SK-N-SH (cell line): ENCODE results near the gene NR6A1. TPM values are rescaled to one million over a fixed set of nuclear protein-coding genes. Genes with fewer than 3 reads are reported as not detected.

Source experiments
- CTCF ChIA-PET: fragments of 300-600, 350-600 bp; formaldehyde crosslinking; extraction: SDS; loops from one replicate; lab custom pipeline; 2021; lab: Yijun Ruan, JAX
- POLR2A ChIA-PET: fragments of 350-600 bp; sonication (Branson Sonifier 250); formaldehyde crosslinking; extraction: SDS; loops from one replicate; lab custom pipeline; 2020; ENCODE audit warnings: antibody characterized with exemption, inconsistent platforms; lab: Yijun Ruan, JAX
- DNase-seq: peaks from one replicate; pipeline ENCODE4 v3.0.0; 2012
- H2AFZ ChIP-seq: fragments of 200-600 bp; sonication (generic); 2 replicates; pipeline ENCODE4 v1.8.1; 2016; ENCODE audit warnings: antibody characterized with exemption, mild to moderate bottlenecking, low read depth
- H3F3A ChIP-seq: fragments of 200-600 bp; sonication (generic); replicated peaks from 2 replicates; pipeline ENCODE3; 2016; ENCODE audit warnings: antibody characterized with exemption, mild to moderate bottlenecking; ENCODE audit not compliant: insufficient read depth
- H3K27ac ChIP-seq, 2 experiments: fragments of 200-500 bp in 1 of 2; fragments of 200-600 bp in 1 of 2; sonication (Bioruptor generic) in 1 of 2; sonication (generic), shearing (Covaris generic) in 1 of 2; 2 replicates each; pipeline versions ENCODE4 v1.5.1 to v1.6.1; 2014 to 2016; ENCODE audit warnings: low read depth in 2 of 2, inconsistent platforms in 1 of 2, low read length in 1 of 2, mild to moderate bottlenecking in 1 of 2, mixed read lengths in 1 of 2
- H3K27me3 ChIP-seq: fragments of 200-600 bp; sonication (generic), shearing (Covaris generic); 2 replicates; pipeline ENCODE4 v1.6.1; 2016; ENCODE audit warnings: mixed run types; ENCODE audit not compliant: insufficient read depth
- H3K36me3 ChIP-seq, 2 experiments: fragments of 200-500 bp in 1 of 2; fragments of 200-600 bp in 1 of 2; sonication (Bioruptor generic) in 1 of 2; sonication (generic) in 1 of 2; replicated peaks in 1 of 2; 2 replicates each; pipeline versions ENCODE3 to v1.5.1; 2014 to 2016; ENCODE audit warnings: low read length in 1 of 2, mild to moderate bottlenecking in 1 of 2; ENCODE audit not compliant: insufficient read depth in 2 of 2, control insufficient read depth in 1 of 2
- H3K4me1 ChIP-seq, 2 experiments: fragments of 200-500 bp in 1 of 2; fragments of 200-600 bp in 1 of 2; sonication (Bioruptor generic) in 1 of 2; sonication (generic), shearing (Covaris generic) in 1 of 2; 2 replicates each; pipeline versions ENCODE4 v1.5.1 to v1.6.1; 2014 to 2016; ENCODE audit warnings: low read depth in 1 of 2, low read length in 1 of 2, mixed run types in 1 of 2; ENCODE audit not compliant: insufficient read depth in 2 of 2, control insufficient read depth in 1 of 2
- H3K4me2 ChIP-seq: fragments of 200-600 bp; sonication (generic), shearing (Covaris generic); 2 replicates; pipeline ENCODE4 v1.6.1; 2017; ENCODE audit warnings: mixed run types
- H3K4me3 ChIP-seq, 2 experiments: fragments of 200-500 bp in 1 of 2; fragments of 200-600 bp in 1 of 2; sonication (Bioruptor generic) in 1 of 2; sonication (generic), shearing (Covaris generic) in 1 of 2; 2 replicates each; pipeline versions ENCODE4 v1.5.1 to v1.8.1; 2014 to 2016; ENCODE audit warnings: low read depth in 2 of 2, inconsistent platforms in 1 of 2, low read length in 1 of 2, mild to moderate bottlenecking in 1 of 2, mixed read lengths in 1 of 2, moderate library complexity in 1 of 2
- H3K79me2 ChIP-seq: fragments of 200-600 bp; sonication (generic); 2 replicates; pipeline ENCODE4 v1.8.1; 2017; ENCODE audit warnings: mild to moderate bottlenecking; ENCODE audit not compliant: insufficient read depth
- H3K9ac ChIP-seq: fragments of 200-600 bp; sonication (generic); 2 replicates; pipeline ENCODE4 v1.6.1; 2017; ENCODE audit warnings: mixed run types
- H3K9me2 ChIP-seq: fragments of 200-600 bp; sonication (generic); 2 replicates; pipeline ENCODE4 v1.6.1; 2017; ENCODE audit warnings: mixed run types
- H3K9me3 ChIP-seq: fragments of 200-600 bp; sonication (generic); 2 replicates; pipeline ENCODE4 v1.6.1; 2017; ENCODE audit warnings: mixed run types, mild to moderate bottlenecking, moderate library complexity
- H4K20me1 ChIP-seq: fragments of 200-600 bp; sonication (generic); 2 replicates; pipeline ENCODE4 v1.6.1; 2017; ENCODE audit warnings: mild to moderate bottlenecking, mixed run types; ENCODE audit not compliant: insufficient read depth
- CHD2 ChIP-seq: fragments of 150-350 bp; IDR thresholded peaks from 2 replicates; pipeline ENCODE4 v1.6.1; 2018; ENCODE audit warnings: low read length; ENCODE audit not compliant: partially characterized antibody
- EP300 ChIP-seq, 2 experiments: IDR thresholded peaks; 2 replicates each; pipeline versions ENCODE4 v1.4.0 to v1.6.1; 2012; ENCODE audit warnings: borderline replicate concordance in 1 of 2, low read depth in 1 of 2, low read length in 1 of 2
- FOXJ3 ChIP-seq: sonication (generic); formaldehyde crosslinking; IDR thresholded peaks from 2 replicates; pipeline ENCODE4 v1.5.1; 2020; ENCODE audit warnings: mild to moderate bottlenecking, missing genetic modification reagents
- GABPA ChIP-seq: IDR thresholded peaks from 2 replicates; pipeline ENCODE4 v1.4.0; 2012; ENCODE audit warnings: low read depth, mild to moderate bottlenecking
- MEF2A ChIP-seq: IDR thresholded peaks from 2 replicates; pipeline ENCODE4 v1.4.0; 2012; ENCODE audit warnings: low read depth, borderline replicate concordance
- NRF1 ChIP-seq: IDR thresholded peaks from 2 replicates; pipeline ENCODE4 v1.6.1; 2012; ENCODE audit warnings: low read depth, mild to moderate bottlenecking, low read length
- POLR2AphosphoS5 ChIP-seq: IDR thresholded peaks from 2 replicates; pipeline ENCODE4 v1.6.1; 2012; ENCODE audit warnings: low read depth, low read length
- RAD21 ChIP-seq: IDR thresholded peaks from 2 replicates; pipeline ENCODE4 v1.6.1; 2012; ENCODE audit warnings: mild to moderate bottlenecking, low read length
- RFX5 ChIP-seq: IDR thresholded peaks from 2 replicates; pipeline ENCODE4 v1.6.1; 2012; ENCODE audit warnings: mild to moderate bottlenecking, improper control_type of control experiment, low read length
- TEAD4 ChIP-seq: IDR thresholded peaks from 2 replicates; pipeline ENCODE4 v1.4.0; 2012; ENCODE audit warnings: mild to moderate bottlenecking, borderline replicate concordance; ENCODE audit not compliant: insufficient read depth
- WGBS: methylation state at CpG from one replicate; pipeline ENCODE4 v1.1.6; 2017; ENCODE audit warnings: low lambda C conversion rate; 5-methylcytosine and 5-hydroxymethylcytosine counted together
- polyA plus RNA-seq, 3 experiments: library from polyadenylated mRNA; depleted of rRNA; stranded (reverse); fragments of >200 nt; gene quantifications; 2 replicates each; pipeline ENCODE4 v1.2.3, GENCODE V29; 2012
- TF ChIP-seq, protein P1 (sequence below): IDR thresholded peaks from 2 replicates; pipeline ENCODE4 v1.6.1; 2012; ENCODE audit warnings: mild to moderate bottlenecking, low read depth, low read length, moderate library complexity
- TF ChIP-seq, protein P2 (sequence below): IDR thresholded peaks from 2 replicates; pipeline ENCODE4 v1.4.0; 2012; ENCODE audit warnings: low read depth
- TF ChIP-seq, protein P3 (sequence below): fragments of 200-600 bp; sonication (generic); IDR thresholded peaks from 2 replicates; pipeline ENCODE4 v1.6.1; 2017; ENCODE audit warnings: antibody characterized with exemption, mild to moderate bottlenecking, moderate library complexity

NR6A1 gene
- polyA plus RNA-seq, 1 of the 3 experiments (the other 2 are of a cell fraction) = 1.2 TPM

DNA sequence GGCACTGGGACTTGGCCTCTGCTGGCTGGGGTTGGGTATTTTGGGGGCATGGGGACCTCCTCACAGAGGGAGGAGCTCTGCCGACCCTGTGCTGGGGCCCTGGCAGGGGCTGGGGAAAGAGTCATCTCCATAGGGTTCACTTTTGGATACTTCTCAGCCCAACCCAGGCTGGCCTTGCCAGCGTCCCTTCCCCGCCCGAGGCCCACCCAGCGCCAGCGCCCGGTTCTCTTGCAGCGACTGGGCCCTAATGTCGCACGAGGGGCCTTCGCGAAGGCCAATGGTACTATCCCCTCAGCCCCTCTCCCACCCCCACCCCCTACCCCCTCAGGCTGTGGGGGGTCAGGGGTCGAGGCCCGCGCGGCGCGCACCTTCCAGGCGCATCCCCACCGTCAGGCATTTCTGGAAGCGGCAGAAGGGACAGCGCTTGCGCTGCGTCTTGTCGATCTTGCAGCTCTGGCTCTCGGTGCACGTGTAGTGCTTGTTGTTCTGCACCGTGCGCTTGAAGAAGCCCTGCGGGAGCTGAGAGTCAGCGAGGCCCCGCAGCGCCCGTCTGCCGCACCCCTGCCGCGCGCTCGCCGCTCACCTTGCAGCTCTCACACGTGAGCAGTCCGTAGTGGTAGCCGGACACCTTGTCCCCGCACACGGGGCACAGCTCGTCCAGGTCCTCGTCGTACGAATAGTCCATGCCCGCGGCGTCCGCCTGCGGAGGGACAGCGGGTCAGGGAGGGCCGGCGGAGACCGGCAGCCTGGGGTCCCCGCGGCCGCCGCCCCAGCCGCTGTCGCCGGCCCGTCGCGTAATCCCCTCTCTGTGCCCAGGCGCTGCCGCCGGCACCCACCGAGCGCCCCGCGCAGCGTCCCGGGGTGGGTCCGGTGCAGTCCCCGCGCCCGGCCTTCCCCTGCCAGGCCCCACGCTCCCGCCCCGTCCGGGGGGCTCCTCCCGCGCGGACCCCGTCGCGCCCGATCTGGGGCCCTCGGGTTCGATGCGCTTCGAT lies 268.1 kb downstream of the NR6A1 start:
- H3K79me2 ChIP-seq = no peaks in the 10 kb centered on the region
- H3K27ac ChIP-seq = no peak overlapping the region
- no peak overlapping the region for H3K4me3 ChIP-seq
- no peaks in the 10 kb centered on the region; a peak in 1 of 4 replicates for H3K4me1 ChIP-seq
- H2AFZ ChIP-seq = no peak overlapping the region
- POLR2A ChIA-PET = no interaction called here
- CTCF ChIA-PET = interaction anchor here (0.9 to 4.1 kb wide), 4 partner anchors 9 to 49 kb away, joined by 3 to 19 read pairs (median 8); no protein-coding TSS in a partner anchor
- peaks cover 51% of the 10 kb centered on the region for H3K27me3 ChIP-seq
- H3K9ac ChIP-seq = no peak overlapping the region
- no peak overlapping the region for H3K4me2 ChIP-seq
- no peaks in the 10 kb centered on the region for H3K36me3 ChIP-seq
- DNase-seq = peak; percentile 64
- TF ChIP-seq RFX5 (no peak), POLR2AphosphoS5 (no peak), FOXJ3 (CRISPR knock-in tag) (no peak), CHD2 (no peak), MEF2A (no peak), RAD21 (no peak), TEAD4 (no peak)
- TF ChIP-seq, protein P1, sequence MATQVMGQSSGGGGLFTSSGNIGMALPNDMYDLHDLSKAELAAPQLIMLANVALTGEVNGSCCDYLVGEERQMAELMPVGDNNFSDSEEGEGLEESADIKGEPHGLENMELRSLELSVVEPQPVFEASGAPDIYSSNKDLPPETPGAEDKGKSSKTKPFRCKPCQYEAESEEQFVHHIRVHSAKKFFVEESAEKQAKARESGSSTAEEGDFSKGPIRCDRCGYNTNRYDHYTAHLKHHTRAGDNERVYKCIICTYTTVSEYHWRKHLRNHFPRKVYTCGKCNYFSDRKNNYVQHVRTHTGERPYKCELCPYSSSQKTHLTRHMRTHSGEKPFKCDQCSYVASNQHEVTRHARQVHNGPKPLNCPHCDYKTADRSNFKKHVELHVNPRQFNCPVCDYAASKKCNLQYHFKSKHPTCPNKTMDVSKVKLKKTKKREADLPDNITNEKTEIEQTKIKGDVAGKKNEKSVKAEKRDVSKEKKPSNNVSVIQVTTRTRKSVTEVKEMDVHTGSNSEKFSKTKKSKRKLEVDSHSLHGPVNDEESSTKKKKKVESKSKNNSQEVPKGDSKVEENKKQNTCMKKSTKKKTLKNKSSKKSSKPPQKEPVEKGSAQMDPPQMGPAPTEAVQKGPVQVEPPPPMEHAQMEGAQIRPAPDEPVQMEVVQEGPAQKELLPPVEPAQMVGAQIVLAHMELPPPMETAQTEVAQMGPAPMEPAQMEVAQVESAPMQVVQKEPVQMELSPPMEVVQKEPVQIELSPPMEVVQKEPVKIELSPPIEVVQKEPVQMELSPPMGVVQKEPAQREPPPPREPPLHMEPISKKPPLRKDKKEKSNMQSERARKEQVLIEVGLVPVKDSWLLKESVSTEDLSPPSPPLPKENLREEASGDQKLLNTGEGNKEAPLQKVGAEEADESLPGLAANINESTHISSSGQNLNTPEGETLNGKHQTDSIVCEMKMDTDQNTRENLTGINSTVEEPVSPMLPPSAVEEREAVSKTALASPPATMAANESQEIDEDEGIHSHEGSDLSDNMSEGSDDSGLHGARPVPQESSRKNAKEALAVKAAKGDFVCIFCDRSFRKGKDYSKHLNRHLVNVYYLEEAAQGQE = no peak
- TF ChIP-seq, all 33 proteins: peak for 0
- WGBS = 41% methylated on average over 37 of the region's 96 CpGs
- no peaks in the 10 kb centered on the region for H3F3A ChIP-seq
- H3K9me2 ChIP-seq = no peaks in the 10 kb centered on the region
- H3K9me3 ChIP-seq = no peaks in the 10 kb centered on the region
- H4K20me1 ChIP-seq = no peaks in the 10 kb centered on the region

DNA sequence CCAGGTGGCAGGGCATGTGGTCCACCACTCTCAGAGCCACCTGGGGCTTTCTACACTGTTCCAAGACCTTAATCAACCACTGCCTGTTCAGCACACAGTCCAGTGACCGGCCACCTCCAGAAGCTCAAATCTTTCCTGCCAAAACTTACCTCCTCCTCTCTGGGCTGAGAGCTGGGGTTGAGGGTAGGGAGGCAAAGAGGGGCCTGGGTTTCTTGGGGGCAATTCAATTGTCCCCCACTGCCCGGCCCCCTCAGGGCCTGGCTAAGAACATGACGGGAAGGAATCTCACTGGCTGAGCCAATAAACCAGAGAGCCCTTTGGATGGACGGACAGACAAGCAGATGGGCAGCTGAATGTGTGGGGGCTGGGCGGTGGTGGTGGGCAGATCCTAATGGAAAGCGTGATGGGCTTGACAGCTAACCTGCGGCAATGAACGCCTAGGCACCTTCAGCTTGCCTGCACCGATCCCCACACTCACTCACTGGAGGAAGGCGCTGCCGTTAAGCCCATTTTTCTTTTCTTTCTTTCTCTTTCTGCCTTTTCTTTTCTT lies 269.3 kb downstream of the NR6A1 start:
- H3K4me2 ChIP-seq = no peak overlapping the region
- TF ChIP-seq, protein P2, sequence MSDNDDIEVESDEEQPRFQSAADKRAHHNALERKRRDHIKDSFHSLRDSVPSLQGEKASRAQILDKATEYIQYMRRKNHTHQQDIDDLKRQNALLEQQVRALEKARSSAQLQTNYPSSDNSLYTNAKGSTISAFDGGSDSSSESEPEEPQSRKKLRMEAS = no peak
- TF ChIP-seq RAD21 = no peak
- TF ChIP-seq EP300 (IDR thresholded peaks at IDR 0.05; ENCODE audit: borderline replicate concordance in 1 of 2, low read depth in 1 of 2, low read length in 1 of 2) = no peak
- no peak for TF ChIP-seq NRF1
- no peak for TF ChIP-seq RFX5
- TF ChIP-seq CHD2 = no peak
- TF ChIP-seq GABPA = no peak
- TF ChIP-seq, protein P3, sequence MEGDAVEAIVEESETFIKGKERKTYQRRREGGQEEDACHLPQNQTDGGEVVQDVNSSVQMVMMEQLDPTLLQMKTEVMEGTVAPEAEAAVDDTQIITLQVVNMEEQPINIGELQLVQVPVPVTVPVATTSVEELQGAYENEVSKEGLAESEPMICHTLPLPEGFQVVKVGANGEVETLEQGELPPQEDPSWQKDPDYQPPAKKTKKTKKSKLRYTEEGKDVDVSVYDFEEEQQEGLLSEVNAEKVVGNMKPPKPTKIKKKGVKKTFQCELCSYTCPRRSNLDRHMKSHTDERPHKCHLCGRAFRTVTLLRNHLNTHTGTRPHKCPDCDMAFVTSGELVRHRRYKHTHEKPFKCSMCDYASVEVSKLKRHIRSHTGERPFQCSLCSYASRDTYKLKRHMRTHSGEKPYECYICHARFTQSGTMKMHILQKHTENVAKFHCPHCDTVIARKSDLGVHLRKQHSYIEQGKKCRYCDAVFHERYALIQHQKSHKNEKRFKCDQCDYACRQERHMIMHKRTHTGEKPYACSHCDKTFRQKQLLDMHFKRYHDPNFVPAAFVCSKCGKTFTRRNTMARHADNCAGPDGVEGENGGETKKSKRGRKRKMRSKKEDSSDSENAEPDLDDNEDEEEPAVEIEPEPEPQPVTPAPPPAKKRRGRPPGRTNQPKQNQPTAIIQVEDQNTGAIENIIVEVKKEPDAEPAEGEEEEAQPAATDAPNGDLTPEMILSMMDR = no peak
- H4K20me1 ChIP-seq = no peaks in the 10 kb centered on the region
- no peaks in the 10 kb centered on the region; a peak in 1 of 4 replicates for H3K4me1 ChIP-seq
- no peaks in the 10 kb centered on the region for H3K9me2 ChIP-seq
- no peaks in the 10 kb centered on the region for H3K79me2 ChIP-seq
- no peak overlapping the region for H3K9ac ChIP-seq
- H2AFZ ChIP-seq = no peak overlapping the region
- H3K27ac ChIP-seq = no peak overlapping the region
- DNase-seq = peak; percentile 21
- no peaks in the 10 kb centered on the region for H3F3A ChIP-seq
- H3K9me3 ChIP-seq = no peaks in the 10 kb centered on the region
- no peaks in the 10 kb centered on the region for H3K36me3 ChIP-seq
- ChIA-PET POLR2A (no interaction called here), CTCF (interaction anchor here (1.0 to 4.1 kb wide), 7 partner anchors 8 to 352 kb away, joined by 3 to 19 read pairs (median 5); partner anchors contain the start of gene WDR38)
- WGBS = 73% methylated on average over 11 of the region's 11 CpGs
- no peak overlapping the region for H3K4me3 ChIP-seq
- peaks cover 51% of the 10 kb centered on the region for H3K27me3 ChIP-seq
